ENCODE results near the gene LRRC3.

- TF ChIP-seq GATA2 (IDR thresholded peaks at IDR 0.05; ENCODE audit: low read depth, low read length): no peak
- no peak for TF ChIP-seq GATA3 (IDR thresholded peaks at IDR 0.05; ENCODE audit: low read depth, low read length)
Observed at GRCh38 chr21:44492567-44493385, 37.5 kb downstream of the LRRC3 start.

Measured in SH-SY5Y (cell line).